Upper lobe of left lung (tissue), 6 donors: ENCODE data around the gene FMN2. TPM values are rescaled to one million over a fixed set of nuclear protein-coding genes. Genes with fewer than 3 reads are reported as not detected.
"Not testable (repeated sequence)": the region's sequence is repeated elsewhere in the genome, so short reads cannot be mapped to it uniquely, and the experiment has no call there.

Experiments used
- ATAC-seq, 2 donors: fragments of 200-7000 bp; cut with Tn5 transposase; one replicate each; pipeline ENCODE4 v1.9.1; 2022; ENCODE audit warnings: mild to moderate bottlenecking in 2 of 2, moderate library complexity in 2 of 2; ENCODE audit not compliant: low FRiP score in 2 of 2
- DNase-seq, 2 donors: peaks; one replicate each; pipeline ENCODE4 v3.0.0-alpha.2; 2019 to 2020
- H3K27ac ChIP-seq, 4 donors: fragments of 200-600 bp; sonication (generic); one replicate each; pipeline ENCODE4 v1.5.1; 2016 to 2019
- H3K27me3 ChIP-seq, 4 donors: fragments of 200-600 bp; sonication (generic); one replicate each; pipeline ENCODE4 v1.5.1; 2017 to 2019
- H3K36me3 ChIP-seq, 4 donors: fragments of 200-600 bp; sonication (generic); one replicate each; pipeline ENCODE4 v1.5.1; 2016 to 2019
- H3K4me1 ChIP-seq, 4 donors: fragments of 200-600 bp; sonication (generic); one replicate each; pipeline ENCODE4 v1.5.1; 2018 to 2019
- H3K4me3 ChIP-seq, 4 donors: fragments of 200-600 bp; sonication (generic); one replicate each; pipeline ENCODE4 v1.5.1; 2017 to 2019; ENCODE audit warnings: mild to moderate bottlenecking in 2 of 4, moderate library complexity in 1 of 4
- H3K9me3 ChIP-seq, 4 donors: fragments of 200-600 bp; sonication (generic); one replicate each; pipeline ENCODE4 v1.5.1; 2018 to 2019
- CTCF ChIP-seq, 6 experiments: fragments of 450-650 bp in 4 of 6; fragments of 200-600 bp in 2 of 6; sonication (generic) in 2 of 6; IDR thresholded peaks; one replicate each; pipeline ENCODE4 v1.5.1; 2016 to 2019; ENCODE audit warnings: antibody characterized with exemption in 6 of 6
- EP300 ChIP-seq, 4 donors: sonication (generic); formaldehyde crosslinking; IDR thresholded peaks; one replicate each; pipeline ENCODE4 v1.5.1; 2017; ENCODE audit warnings: antibody characterized with exemption in 4 of 4, control low read depth in 2 of 4
- POLR2A ChIP-seq, 4 donors: fragments of 450-650 bp; IDR thresholded peaks; one replicate each; pipeline ENCODE4 v1.5.1; 2016 to 2017; ENCODE audit warnings: antibody characterized with exemption in 4 of 4, mild to moderate bottlenecking in 2 of 4
- POLR2AphosphoS5 ChIP-seq, 2 donors: sonication (generic); formaldehyde crosslinking; IDR thresholded peaks; one replicate each; pipeline ENCODE4 v1.5.1; 2017; ENCODE audit warnings: antibody characterized with exemption in 2 of 2
- WGBS, 2 donors: methylation state at CpG; one replicate each; pipeline ENCODE4 v1.1.5; 2017 to 2018; 5-methylcytosine and 5-hydroxymethylcytosine counted together
- total RNA-seq, 6 donors: library from RNA; depleted of rRNA in 4 of 6; stranded (reverse); fragments of >200 nt in 4 of 6; gene quantifications; one replicate each; pipeline versions ENCODE4 v1.1.0 to v1.2.1, GENCODE V29; 2016 to 2021
- donor health status: DM: no; HTN: no; CAD: no; lungs with moderate emphysema.
- donor health status: DM: no; HTN: yes; CAD: no; lungs with severe emphysema.

FMN2 gene
- total RNA-seq, 6 donors from 2014 or later: 0.06 to 1.0 (median 0.54) TPM; not detected in 1

GRCh38 chr1:240271081-240271480 lies 179.4 kb downstream of the FMN2 start:
- no peaks in the 10 kb centered on the region for H3K4me1 ChIP-seq
- H3K4me3 ChIP-seq: no peak overlapping the region
- no peaks in the 10 kb centered on the region for H3K27me3 ChIP-seq
- H3K36me3 ChIP-seq: no peaks in the 10 kb centered on the region
- H3K27ac ChIP-seq: no peak overlapping the region
- TF ChIP-seq CTCF (IDR thresholded peaks at IDR 0.05) (no peak), POLR2A (IDR thresholded peaks at IDR 0.05) (no peak), EP300 (IDR thresholded peaks at IDR 0.05) (no peak), POLR2AphosphoS5 (IDR thresholded peaks at IDR 0.05) (no peak)
- 67 to 81% methylated on average over 2 of the region's 2 CpGs for WGBS, 2 donors
- ATAC-seq: no peak
- no peak for DNase-seq
- H3K9me3 ChIP-seq: peaks cover 0 to 7% (median 2%) of the 10 kb centered on the region in 4 donors

- 75 to 78% methylated on average over 5 of the region's 5 CpGs for WGBS, 2 donors
- Histone ChIP-seq H3K9me3 (peaks cover 0 to under 1% (median under 1%) of the 10 kb centered on the region in 4 donors), H3K36me3 (no peaks in the 10 kb centered on the region), H3K27me3 (no peaks in the 10 kb centered on the region), H3K4me3 (no peak overlapping the region), H3K27ac (no peak overlapping the region), H3K4me1 (no peaks in the 10 kb centered on the region)
- TF ChIP-seq POLR2AphosphoS5 (IDR thresholded peaks at IDR 0.05) (no peak), CTCF (IDR thresholded peaks at IDR 0.05) (no peak), POLR2A (IDR thresholded peaks at IDR 0.05) (no peak), EP300 (IDR thresholded peaks at IDR 0.05) (no peak)
- ATAC-seq: no peak
- no peak for DNase-seq
Observed at GRCh38 chr1:240274569-240274968, 182.9 kb downstream of the FMN2 start.

- not testable (repeated sequence) for H3K4me1 ChIP-seq, H3K27ac ChIP-seq, ATAC-seq, H3K27me3 ChIP-seq, H3K4me3 ChIP-seq, H3K9me3 ChIP-seq, DNase-seq, H3K36me3 ChIP-seq
Observed at GRCh38 chr1:240275219-240275618, 183.5 kb downstream of the FMN2 start.

GRCh38 chr1:240278082-240278481 lies 186.4 kb downstream of the FMN2 start:
- Histone ChIP-seq H3K9me3 (no peaks in the 10 kb centered on the region), H3K27ac (no peak overlapping the region), H3K4me3 (no peak overlapping the region), H3K4me1 (no peaks in the 10 kb centered on the region), H3K36me3 (no peaks in the 10 kb centered on the region), H3K27me3 (no peaks in the 10 kb centered on the region)
- DNase-seq: no peak
- no peak for ATAC-seq
- 62 to 64% methylated on average over 6 of the region's 6 CpGs for WGBS, 2 donors
- TF ChIP-seq EP300 (IDR thresholded peaks at IDR 0.05) (no peak), CTCF (IDR thresholded peaks at IDR 0.05) (no peak), POLR2AphosphoS5 (IDR thresholded peaks at IDR 0.05) (no peak), POLR2A (IDR thresholded peaks at IDR 0.05) (no peak)

GRCh38 chr1:240280560-240281322 lies 189.1 kb downstream of the FMN2 start:
- ATAC-seq (no peak), DNase-seq (no peak)
- Histone ChIP-seq H3K9me3 (no peaks in the 10 kb centered on the region), H3K27me3 (no peaks in the 10 kb centered on the region), H3K27ac (no peak overlapping the region), H3K4me1 (no peaks in the 10 kb centered on the region), H3K36me3 (no peaks in the 10 kb centered on the region), H3K4me3 (no peak overlapping the region)
- TF ChIP-seq POLR2AphosphoS5 (IDR thresholded peaks at IDR 0.05) (no peak), POLR2A (IDR thresholded peaks at IDR 0.05) (no peak), EP300 (IDR thresholded peaks at IDR 0.05) (no peak), CTCF (IDR thresholded peaks at IDR 0.05) (no peak)
- WGBS, 2 donors: 45 to 53% methylated on average over 11 of the region's 11 CpGs
